Stimulated activated CD4-positive, alpha-beta T cell treated with anti-CD3 and anti-CD28 coated beads, Interleukin-15, amount 100 ng/mL, for 1 hour (primary cell): ENCODE data around the gene TNRC18.
"Not testable (repeated sequence)": the region's sequence is repeated elsewhere in the genome, so short reads cannot be mapped to it uniquely, and the experiment has no call there.

ENCODE experiments used
- DNase-seq, 2 donors: peaks; one replicate each; pipeline ENCODE4 v3.0.0-alpha.2; 2020; ENCODE audit warnings: low read depth in 1 of 2, low spot score in 1 of 2

TNRC18 gene

GRCh38 chr7:5320802-5321396, 102.7 kb downstream of the TNRC18 start:
- no peak for DNase-seq

- no peak for DNase-seq
Measured at GRCh38 chr7:5320391-5320790, 103.2 kb downstream of the TNRC18 start.

- DNase-seq: not testable (repeated sequence)
Measured at GRCh38 chr7:5318613-5319012, 105.0 kb downstream of the TNRC18 start.

- DNase-seq: no peak
Measured at GRCh38 chr7:5315761-5316160, 107.9 kb downstream of the TNRC18 start.

- no peak for DNase-seq
Measured at GRCh38 chr7:5314864-5315263, 108.8 kb downstream of the TNRC18 start.

GRCh38 chr7:5313076-5313885, 110.4 kb downstream of the TNRC18 start:
- DNase-seq: not testable (repeated sequence)

GRCh38 chr7:5312276-5313070, 111.2 kb downstream of the TNRC18 start:
- not testable (repeated sequence) for DNase-seq

- no peak for DNase-seq
Measured at GRCh38 chr7:5310822-5311405, 112.7 kb downstream of the TNRC18 start.

- no peak for DNase-seq
Measured at GRCh38 chr7:5309146-5309545, 114.5 kb downstream of the TNRC18 start.

GRCh38 chr7:5307221-5308142, 116.2 kb downstream of the TNRC18 start:
- DNase-seq: not testable (repeated sequence)

GRCh38 chr7:5305050-5305449, 118.6 kb downstream of the TNRC18 start:
- DNase-seq: not testable (repeated sequence)

GRCh38 chr7:5303591-5304505, 119.8 kb downstream of the TNRC18 start:
- no peak for DNase-seq

- no peak for DNase-seq
Measured at GRCh38 chr7:5303061-5303460, 120.6 kb downstream of the TNRC18 start.

- DNase-seq: no peak
Measured at GRCh38 chr7:5302577-5302976, 121.1 kb downstream of the TNRC18 start.

- no peak for DNase-seq
Measured at GRCh38 chr7:5300366-5300765, 123.3 kb downstream of the TNRC18 start.

- DNase-seq: peak; percentile 37 to 56
Measured at GRCh38 chr7:5296611-5297226, 126.9 kb downstream of the TNRC18 start.

- no peak for DNase-seq
Measured at GRCh38 chr7:5296015-5296610, 127.5 kb downstream of the TNRC18 start.
